T-helper 1 cell treated with Interleukin-12 subunit alpha and Interleukin-12 subunit beta and Interleukin-4 antibody, amounts not matched to agents 30 μg/mL and 1 μg/mL, for 36 hours (primary cell): ENCODE results near the gene RASGRP3.
A peak's percentile ranks its signal among the peaks of the same experiment; 100 is the strongest.
"Not testable (repeated sequence)": the region's sequence is repeated elsewhere in the genome, so short reads cannot be mapped to it uniquely, and the experiment has no call there.

Experiments
- H3K27ac Mint-ChIP-seq: one replicate; pipeline ENCODE4 v1.8.0; 2021; ENCODE audit warnings: mild to moderate bottlenecking, mixed read lengths
- H3K27me3 Mint-ChIP-seq: one replicate; pipeline ENCODE4 v1.8.0; 2021; ENCODE audit warnings: low read depth, mixed read lengths
- H3K36me3 Mint-ChIP-seq: one replicate; pipeline ENCODE4 v1.8.0; 2021; ENCODE audit warnings: low read depth, mixed read lengths
- H3K4me1 Mint-ChIP-seq: one replicate; pipeline ENCODE4 v1.8.0; 2021; ENCODE audit warnings: low read depth, mixed read lengths
- H3K4me3 Mint-ChIP-seq: one replicate; pipeline ENCODE4 v1.8.0; 2021; ENCODE audit warnings: mild to moderate bottlenecking, moderate library complexity, mixed read lengths
- H3K9me3 Mint-ChIP-seq: one replicate; pipeline ENCODE4 v1.8.0; 2021; ENCODE audit warnings: mixed read lengths

Gene RASGRP3

DNA sequence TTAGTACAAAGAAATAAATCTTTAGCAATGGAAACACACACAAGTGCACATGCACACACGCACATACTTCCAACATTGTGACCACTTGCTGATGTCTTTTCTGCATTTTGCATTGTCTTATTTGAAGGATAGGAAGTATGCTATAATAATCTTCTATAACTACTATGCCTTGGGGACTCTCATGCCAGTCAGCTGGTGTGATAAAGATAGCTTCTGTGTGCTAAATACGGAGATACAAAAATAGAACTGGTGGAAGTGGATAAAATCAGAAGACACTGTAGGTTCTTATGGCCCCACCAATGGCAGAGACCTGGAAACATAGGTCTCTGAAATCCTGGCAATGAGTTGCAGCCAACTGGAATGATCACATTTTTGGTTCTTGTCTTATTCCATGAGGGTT is 31.5 kb upstream of the RASGRP3 start:
- Mint-ChIP-seq H3K4me3 (no peak overlapping the region), H3K9me3 (no peaks in the 10 kb centered on the region), H3K27me3 (peaks cover 10% of the 10 kb centered on the region)

GRCh38 chr2:33448220-33448899 is 28.1 kb upstream of the RASGRP3 start:
- Mint-ChIP-seq H3K4me3 (no peak overlapping the region), H3K36me3 (no peaks in the 10 kb centered on the region), H3K4me1 (no peaks in the 10 kb centered on the region), H3K9me3 (peaks cover 18% of the 10 kb centered on the region), H3K27me3 (peaks cover 8% of the 10 kb centered on the region), H3K27ac (no peak overlapping the region)

More for the DNA sequence above, 31.5 kb upstream of the RASGRP3 start:
- H3K4me1 Mint-ChIP-seq = no peaks in the 10 kb centered on the region
- no peak overlapping the region for H3K27ac Mint-ChIP-seq
- no peaks in the 10 kb centered on the region for H3K36me3 Mint-ChIP-seq

- Mint-ChIP-seq H3K4me1 (no peaks in the 10 kb centered on the region), H3K4me3 (no peak overlapping the region), H3K36me3 (no peaks in the 10 kb centered on the region), H3K27ac (no peak overlapping the region), H3K9me3 (peaks cover 22% of the 10 kb centered on the region), H3K27me3 (peaks cover 8% of the 10 kb centered on the region)
These were observed 25.2 kb upstream of the RASGRP3 start for GRCh38 chr2:33451214-33451613.

- H3K4me1 Mint-ChIP-seq = no peaks in the 10 kb centered on the region
- H3K36me3 Mint-ChIP-seq = no peaks in the 10 kb centered on the region
- no peak overlapping the region for H3K27ac Mint-ChIP-seq
- no peak overlapping the region for H3K4me3 Mint-ChIP-seq
- H3K27me3 Mint-ChIP-seq = peaks cover 8% of the 10 kb centered on the region
- H3K9me3 Mint-ChIP-seq = peaks cover 22% of the 10 kb centered on the region
These were observed 24.6 kb upstream of the RASGRP3 start for GRCh38 chr2:33451825-33452224.

DNA sequence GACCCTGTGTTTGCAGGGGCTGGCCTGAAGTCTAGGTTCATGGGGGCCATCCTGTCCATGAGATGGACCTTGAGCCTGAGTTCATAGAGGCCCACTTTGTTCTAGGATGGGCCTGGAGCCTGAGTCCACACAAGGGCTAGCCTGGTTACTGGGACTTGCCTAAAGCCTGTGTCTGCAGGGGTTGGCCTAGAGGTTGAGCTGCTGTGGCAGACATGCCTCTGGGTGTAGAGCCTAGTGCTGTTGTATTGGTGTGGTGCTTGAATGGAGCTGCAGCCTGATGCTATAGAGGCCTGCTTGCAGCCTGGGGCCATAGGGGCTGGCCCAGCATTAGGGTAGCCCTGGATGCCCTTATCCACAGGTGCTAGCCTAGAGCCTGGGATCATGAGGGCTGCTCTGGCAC is 23.9 kb upstream of the RASGRP3 start:
- Mint-ChIP-seq H3K4me1 (no peaks in the 10 kb centered on the region), H3K36me3 (no peaks in the 10 kb centered on the region), H3K9me3 (peaks cover 22% of the 10 kb centered on the region), H3K4me3 (no peak overlapping the region), H3K27me3 (peaks cover 8% of the 10 kb centered on the region), H3K27ac (no peak overlapping the region)

GRCh38 chr2:33453905-33454479 is 22.5 kb upstream of the RASGRP3 start:
- Mint-ChIP-seq H3K36me3 (no peaks in the 10 kb centered on the region), H3K4me3 (no peak overlapping the region), H3K4me1 (no peaks in the 10 kb centered on the region), H3K27me3 (peaks cover 8% of the 10 kb centered on the region), H3K27ac (no peak overlapping the region), H3K9me3 (peaks cover 22% of the 10 kb centered on the region)

DNA sequence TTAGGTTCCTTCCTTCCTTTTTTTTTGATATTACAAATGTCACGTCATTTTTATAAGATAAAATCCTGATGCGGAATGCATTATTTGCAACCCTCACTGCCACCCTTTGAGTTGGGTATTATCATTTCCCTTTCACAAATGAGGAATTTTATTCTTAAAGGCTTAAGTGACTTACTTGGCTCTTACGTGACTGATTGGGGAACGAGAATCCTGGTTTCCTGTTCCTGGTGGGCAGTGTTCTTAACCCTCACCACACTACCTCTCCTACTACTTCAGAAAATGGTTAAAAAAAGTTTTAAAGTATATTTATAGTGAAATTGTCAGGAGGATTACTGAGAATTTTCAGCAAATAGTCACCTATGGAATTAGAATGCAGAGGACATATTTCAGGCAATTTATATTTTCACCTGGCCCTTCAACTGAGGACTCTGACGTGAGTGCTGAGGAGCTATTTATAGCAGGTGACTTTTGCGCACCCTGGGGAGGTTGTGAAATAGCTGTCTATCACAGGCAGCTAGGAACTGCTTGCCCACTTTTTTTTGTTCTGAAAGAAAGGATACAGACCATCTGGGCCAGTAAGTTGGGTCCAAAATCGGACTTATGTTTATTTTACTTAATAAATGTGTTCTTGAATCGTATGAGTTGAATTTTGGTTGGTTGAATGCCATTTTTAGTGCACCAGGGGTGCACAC is 18.7 kb upstream of the RASGRP3 start:
- Mint-ChIP-seq H3K27ac (no peak overlapping the region), H3K36me3 (no peaks in the 10 kb centered on the region), H3K4me1 (no peaks in the 10 kb centered on the region), H3K27me3 (no peaks in the 10 kb centered on the region), H3K9me3 (peaks cover 10% of the 10 kb centered on the region), H3K4me3 (no peak overlapping the region)

GRCh38 chr2:33458248-33458819 is 18.1 kb upstream of the RASGRP3 start:
- Mint-ChIP-seq H3K27ac (no peak overlapping the region), H3K27me3 (no peaks in the 10 kb centered on the region), H3K4me1 (no peaks in the 10 kb centered on the region), H3K4me3 (no peak overlapping the region), H3K9me3 (peaks cover 4% of the 10 kb centered on the region), H3K36me3 (no peaks in the 10 kb centered on the region)

DNA sequence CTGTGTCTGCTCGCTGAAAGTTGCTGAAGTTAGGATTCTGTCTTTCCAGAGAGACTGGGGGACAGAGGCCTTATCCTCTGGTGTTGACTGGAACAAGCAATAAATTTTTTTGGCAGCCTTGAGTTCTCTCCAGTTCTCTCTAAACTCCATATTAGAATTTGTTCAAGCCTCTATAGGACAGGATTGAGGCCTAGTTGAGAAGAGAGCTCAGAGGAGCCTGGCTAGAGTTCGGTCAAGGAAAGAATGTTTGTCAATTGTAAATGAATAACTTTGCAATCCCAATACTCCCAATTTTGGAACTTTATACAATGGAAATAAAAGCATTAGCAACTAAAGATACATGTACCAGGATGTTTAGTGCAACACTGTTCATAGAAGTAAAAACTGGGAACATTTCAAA is 16.7 kb upstream of the RASGRP3 start:
- no peak overlapping the region for H3K4me3 Mint-ChIP-seq
- H3K4me1 Mint-ChIP-seq = no peaks in the 10 kb centered on the region
- H3K36me3 Mint-ChIP-seq = no peaks in the 10 kb centered on the region
- no peaks in the 10 kb centered on the region for H3K27me3 Mint-ChIP-seq
- no peaks in the 10 kb centered on the region for H3K9me3 Mint-ChIP-seq
- no peak overlapping the region for H3K27ac Mint-ChIP-seq

DNA sequence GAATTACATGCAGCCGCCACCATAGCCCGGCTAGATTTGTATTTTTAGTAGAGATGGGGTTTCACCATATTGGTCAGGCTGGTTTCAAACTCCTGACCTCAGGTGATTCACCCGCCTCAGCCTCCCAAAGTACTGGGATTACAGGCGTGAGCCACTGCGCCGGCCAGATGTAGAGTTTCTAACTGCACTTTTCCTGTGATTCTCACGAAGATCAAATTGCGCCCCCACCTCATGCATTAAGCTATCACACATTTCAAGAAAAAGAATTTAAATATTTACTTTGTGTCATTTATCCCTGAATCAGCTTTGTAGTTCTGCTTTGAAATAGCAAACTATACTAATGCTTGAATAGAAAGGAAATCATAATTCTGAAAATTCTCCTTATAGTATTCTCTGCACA is 13.9 kb upstream of the RASGRP3 start:
- not testable (repeated sequence) for H3K4me3 Mint-ChIP-seq, H3K36me3 Mint-ChIP-seq, H3K4me1 Mint-ChIP-seq, H3K27me3 Mint-ChIP-seq, H3K27ac Mint-ChIP-seq, H3K9me3 Mint-ChIP-seq

DNA sequence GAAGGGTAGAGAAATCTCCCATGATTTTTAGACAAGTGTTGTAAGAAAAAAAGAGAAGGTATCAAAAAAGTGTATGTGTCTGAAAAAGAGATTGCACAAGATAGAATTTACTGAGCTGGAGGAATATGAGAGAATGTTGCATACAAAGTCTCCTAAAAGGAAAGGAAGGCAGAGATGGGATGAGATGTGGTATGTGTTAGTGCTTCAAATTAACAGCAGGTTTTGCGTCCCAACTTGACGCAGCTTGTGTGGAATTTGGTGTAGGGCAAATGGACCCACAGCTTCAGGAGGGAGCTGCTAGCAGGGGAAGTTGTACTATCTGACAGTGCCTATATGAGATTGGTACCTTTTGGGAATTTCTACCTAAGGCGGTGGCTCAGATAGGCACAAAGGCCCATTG is 9.0 kb upstream of the RASGRP3 start:
- no peak overlapping the region for H3K27ac Mint-ChIP-seq
- no peak overlapping the region for H3K4me3 Mint-ChIP-seq
- no peaks in the 10 kb centered on the region for H3K36me3 Mint-ChIP-seq
- H3K4me1 Mint-ChIP-seq = no peaks in the 10 kb centered on the region
- H3K9me3 Mint-ChIP-seq = no peaks in the 10 kb centered on the region
- H3K27me3 Mint-ChIP-seq = peaks cover 8% of the 10 kb centered on the region

DNA sequence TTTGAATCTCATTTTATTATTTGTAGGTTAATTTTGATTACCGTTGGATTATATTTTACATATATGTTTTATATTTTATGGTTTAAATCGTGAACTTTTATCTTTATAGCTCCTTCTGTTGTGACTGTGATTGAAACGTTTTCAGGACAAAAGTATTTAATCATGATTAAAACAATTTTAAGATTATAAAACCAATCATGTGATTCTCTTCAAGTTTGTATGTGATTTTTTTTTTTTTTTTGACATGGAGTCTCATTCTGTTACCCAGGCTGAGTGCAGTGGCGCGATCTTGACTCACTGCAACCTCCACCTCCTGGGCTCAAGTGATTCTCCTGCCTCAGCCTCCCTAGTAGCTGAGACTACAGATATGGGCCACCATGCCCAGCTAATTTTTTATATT is 7.2 kb upstream of the RASGRP3 start:
- H3K4me1 Mint-ChIP-seq = no peaks in the 10 kb centered on the region
- no peaks in the 10 kb centered on the region for H3K9me3 Mint-ChIP-seq
- H3K36me3 Mint-ChIP-seq = no peaks in the 10 kb centered on the region
- no peak overlapping the region for H3K4me3 Mint-ChIP-seq
- H3K27ac Mint-ChIP-seq = no peak overlapping the region
- peaks cover 8% of the 10 kb centered on the region for H3K27me3 Mint-ChIP-seq

- Mint-ChIP-seq H3K4me3 (peak overlapping the region; percentile 91), H3K27ac (peak overlapping the region; percentile 99), H3K36me3 (peaks cover 1% of the 10 kb centered on the region), H3K27me3 (peaks cover 8% of the 10 kb centered on the region), H3K9me3 (no peaks in the 10 kb centered on the region), H3K4me1 (peaks cover 23% of the 10 kb centered on the region)
These were observed 972 bp upstream of the RASGRP3 start for GRCh38 chr2:33475224-33476130.

DNA sequence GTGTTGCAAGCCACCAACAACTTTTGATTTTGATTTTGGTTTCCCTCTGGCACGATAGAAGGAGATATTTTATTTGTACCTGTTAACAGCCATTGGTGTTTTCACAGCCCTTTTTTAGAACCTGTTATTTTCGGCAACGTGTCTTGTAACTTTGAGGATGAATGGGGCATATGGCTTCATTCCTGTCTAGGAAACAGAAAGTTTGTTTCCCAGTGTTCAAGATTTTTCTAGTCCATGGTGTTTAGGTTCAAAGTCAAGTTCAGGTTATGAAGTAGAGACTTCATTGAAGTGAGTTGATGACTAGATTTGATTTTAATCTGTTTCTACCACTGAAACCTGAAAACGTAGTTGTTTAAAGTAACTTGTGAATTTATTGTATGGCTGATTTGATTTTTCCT is 343 bp downstream of the RASGRP3 start:
- peaks cover 1% of the 10 kb centered on the region for H3K36me3 Mint-ChIP-seq
- peak overlapping the region; percentile 91 for H3K4me3 Mint-ChIP-seq
- peak overlapping the region; percentile 99 for H3K27ac Mint-ChIP-seq
- H3K27me3 Mint-ChIP-seq = peaks cover 6% of the 10 kb centered on the region
- no peaks in the 10 kb centered on the region for H3K9me3 Mint-ChIP-seq
- H3K4me1 Mint-ChIP-seq = peaks cover 27% of the 10 kb centered on the region
